ENCODE data around the gene CDK10. TPM values are rescaled to one million over a fixed set of nuclear protein-coding genes. Genes with fewer than 3 reads are reported as not detected.
A peak's percentile ranks its signal among the peaks of the same experiment; 100 is the strongest.

CDK10 gene
- total and polyA plus RNA-seq, 9 of the 15 experiments (the other 6 are each of a cell fraction or from before 2014, with no cell fraction given) = 2.0 to 85.1 (median 40.1) TPM

DNA sequence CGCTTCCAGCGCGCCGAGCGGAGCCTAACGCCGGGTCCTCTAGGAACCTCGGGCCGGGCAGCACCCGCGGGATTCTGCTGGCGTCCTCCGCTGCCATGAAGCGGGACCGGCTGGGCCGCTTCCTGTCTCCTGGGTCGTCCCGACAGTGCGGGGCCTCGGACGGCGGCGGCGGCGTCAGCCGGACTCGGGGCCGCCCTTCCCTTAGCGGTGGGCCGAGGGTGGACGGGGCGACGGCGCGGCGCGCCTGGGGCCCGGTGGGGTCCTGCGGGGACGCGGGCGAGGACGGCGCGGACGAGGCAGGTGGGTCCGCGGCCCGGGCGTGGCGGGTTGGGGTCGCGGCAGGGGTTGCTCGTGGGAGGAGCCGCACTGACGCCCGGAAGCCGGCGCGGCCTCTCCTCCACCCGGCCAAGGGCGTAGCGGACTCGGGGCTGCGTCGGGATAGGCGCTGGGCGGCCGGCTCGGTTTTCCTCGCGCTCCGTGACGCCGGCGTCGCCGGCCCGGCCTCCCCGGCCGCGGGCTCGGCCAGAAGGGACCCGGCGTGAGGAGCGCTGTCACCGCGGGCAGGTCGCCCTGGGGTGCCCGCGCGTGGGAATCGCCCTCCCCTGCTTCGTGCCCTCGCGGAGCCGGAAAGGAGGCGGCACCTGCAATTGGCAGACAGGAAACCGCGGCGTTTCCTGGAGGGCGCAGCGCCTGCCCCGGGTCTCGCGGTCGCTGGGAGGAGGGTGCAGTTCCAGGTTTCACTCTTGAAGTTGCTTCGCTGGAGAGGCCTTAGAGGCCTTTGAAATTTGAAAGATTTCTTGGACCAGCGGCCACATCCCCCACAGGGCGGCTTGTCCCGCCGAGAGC, 35.3 kb downstream of the CDK10 start (continued):
- TF ChIP-seq TOE1 (IDR thresholded peaks at IDR 0.05; ENCODE audit: borderline replicate concordance) = no peak
- TF ChIP-seq TOE1 (CRISPR knock-in tag; IDR thresholded peaks at IDR 0.05; ENCODE audit: borderline replicate concordance, low read depth) = 0 out of 2 replicates have a peak, but pooled peaks have one; percentile 61
- TF ChIP-seq, protein P1, sequence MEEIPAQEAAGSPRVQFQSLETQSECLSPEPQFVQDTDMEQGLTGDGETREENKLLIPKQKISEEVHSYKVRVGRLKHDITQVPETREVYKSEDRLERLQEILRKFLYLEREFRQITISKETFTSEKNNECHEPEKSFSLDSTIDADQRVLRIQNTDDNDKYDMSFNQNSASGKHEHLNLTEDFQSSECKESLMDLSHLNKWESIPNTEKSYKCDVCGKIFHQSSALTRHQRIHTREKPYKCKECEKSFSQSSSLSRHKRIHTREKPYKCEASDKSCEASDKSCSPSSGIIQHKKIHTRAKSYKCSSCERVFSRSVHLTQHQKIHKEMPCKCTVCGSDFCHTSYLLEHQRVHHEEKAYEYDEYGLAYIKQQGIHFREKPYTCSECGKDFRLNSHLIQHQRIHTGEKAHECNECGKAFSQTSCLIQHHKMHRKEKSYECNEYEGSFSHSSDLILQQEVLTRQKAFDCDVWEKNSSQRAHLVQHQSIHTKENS (CRISPR knock-in tag; IDR thresholded peaks at IDR 0.05) = no peak
- no peak for TF ChIP-seq FOXM1 (IDR thresholded peaks at IDR 0.05; ENCODE audit: low read depth)
- TF ChIP-seq FOXM1 (CRISPR knock-in tag; IDR thresholded peaks at IDR 0.05; ENCODE audit: low read depth) = no peak
- no peak; the same call in 1 of the 2 replicates for TF ChIP-seq KLF1 (tag; IDR thresholded peaks at IDR 0.05)
- TF ChIP-seq PHF20 (IDR thresholded peaks at IDR 0.05; ENCODE audit: partially characterized antibody) = peak; percentile 5
- TF ChIP-seq SMARCE1 (IDR thresholded peaks at IDR 0.05) = no peak
- TF ChIP-seq ERF (CRISPR knock-in tag; IDR thresholded peaks at IDR 0.05) = no peak
- TF ChIP-seq TCF7 (IDR thresholded peaks at IDR 0.05; ENCODE audit: borderline replicate concordance) = no peak
- TF ChIP-seq KAT7 (CRISPR knock-in tag; IDR thresholded peaks at IDR 0.05; ENCODE audit: borderline replicate concordance) = no peak
- TF ChIP-seq, protein P2, sequence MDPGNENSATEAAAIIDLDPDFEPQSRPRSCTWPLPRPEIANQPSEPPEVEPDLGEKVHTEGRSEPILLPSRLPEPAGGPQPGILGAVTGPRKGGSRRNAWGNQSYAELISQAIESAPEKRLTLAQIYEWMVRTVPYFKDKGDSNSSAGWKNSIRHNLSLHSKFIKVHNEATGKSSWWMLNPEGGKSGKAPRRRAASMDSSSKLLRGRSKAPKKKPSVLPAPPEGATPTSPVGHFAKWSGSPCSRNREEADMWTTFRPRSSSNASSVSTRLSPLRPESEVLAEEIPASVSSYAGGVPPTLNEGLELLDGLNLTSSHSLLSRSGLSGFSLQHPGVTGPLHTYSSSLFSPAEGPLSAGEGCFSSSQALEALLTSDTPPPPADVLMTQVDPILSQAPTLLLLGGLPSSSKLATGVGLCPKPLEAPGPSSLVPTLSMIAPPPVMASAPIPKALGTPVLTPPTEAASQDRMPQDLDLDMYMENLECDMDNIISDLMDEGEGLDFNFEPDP (CRISPR knock-in tag; IDR thresholded peaks at IDR 0.05) = no peak
- no peak for TF ChIP-seq HNRNPH1 (optimal IDR thresholded peaks at IDR 0.05; ENCODE audit: low read depth, low read length)
